ENCODE measurements around the gene GIPC1.
"Not testable (repeated sequence)": the region's sequence is repeated elsewhere in the genome, so short reads cannot be mapped to it uniquely, and the experiment has no call there.

Gene GIPC1

GRCh38 chr19:14517840-14518505, 22.0 kb upstream of the GIPC1 start, which contains the start of gene DNAJB1:
DNAJB1 (minus strand) TSS chr19:14518397; CDS start chr19:14518349, 48 bp downstream.
- peak; percentile 84 for DNase-seq

DNA sequence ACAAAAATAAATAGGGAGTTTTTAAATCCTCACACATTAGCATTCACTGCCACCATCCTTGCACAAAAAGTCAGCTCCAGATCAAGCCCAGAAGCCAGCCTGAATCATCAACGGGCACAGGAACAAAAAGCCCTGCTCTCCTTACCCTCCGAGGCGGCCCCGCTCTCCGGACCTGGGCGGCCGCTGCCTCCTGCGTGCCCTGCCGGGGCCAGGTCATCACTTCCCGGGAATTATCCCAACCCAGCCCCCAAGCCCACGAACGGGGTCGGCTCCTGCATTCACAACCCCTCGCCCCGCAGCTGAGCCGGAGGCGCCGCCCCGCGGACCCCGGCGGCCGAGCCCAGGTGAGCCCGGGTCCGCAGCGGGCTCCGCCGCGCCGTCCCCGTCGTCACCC, 21.5 kb upstream of the GIPC1 start:
- no peak for DNase-seq

GRCh38 chr19:14516746-14517438, 21.0 kb upstream of the GIPC1 start:
- peak; percentile 33 for DNase-seq

DNA sequence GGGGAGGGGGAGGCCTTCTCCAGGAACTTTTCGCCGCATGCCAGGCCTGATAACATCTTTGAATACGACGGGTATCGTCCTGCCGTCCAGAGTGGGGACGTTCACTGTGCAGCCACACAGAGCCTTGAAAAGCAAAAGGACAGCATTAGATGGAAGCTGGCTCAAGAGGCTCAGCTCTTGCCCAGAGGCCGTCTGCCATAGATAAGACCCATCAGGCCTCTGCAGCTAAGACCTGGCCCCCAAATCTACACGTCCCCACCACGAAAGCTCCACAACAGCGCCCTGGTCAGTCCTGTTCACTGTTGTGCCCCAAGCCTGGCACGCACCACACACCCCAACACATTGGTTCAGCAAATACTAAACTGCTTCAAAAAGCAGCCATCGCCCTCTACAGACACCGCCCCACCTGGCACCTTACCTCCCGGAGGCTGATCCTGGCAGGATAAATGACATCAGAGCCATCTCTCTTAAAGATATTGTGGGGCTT, 20.2 kb upstream of the GIPC1 start:
- no peak for DNase-seq

- DNase-seq: no peak
Measured at GRCh38 chr19:14515501-14516047, 19.6 kb upstream of the GIPC1 start.

GRCh38 chr19:14514215-14514863, 18.4 kb upstream of the GIPC1 start:
- DNase-seq: no peak

DNA sequence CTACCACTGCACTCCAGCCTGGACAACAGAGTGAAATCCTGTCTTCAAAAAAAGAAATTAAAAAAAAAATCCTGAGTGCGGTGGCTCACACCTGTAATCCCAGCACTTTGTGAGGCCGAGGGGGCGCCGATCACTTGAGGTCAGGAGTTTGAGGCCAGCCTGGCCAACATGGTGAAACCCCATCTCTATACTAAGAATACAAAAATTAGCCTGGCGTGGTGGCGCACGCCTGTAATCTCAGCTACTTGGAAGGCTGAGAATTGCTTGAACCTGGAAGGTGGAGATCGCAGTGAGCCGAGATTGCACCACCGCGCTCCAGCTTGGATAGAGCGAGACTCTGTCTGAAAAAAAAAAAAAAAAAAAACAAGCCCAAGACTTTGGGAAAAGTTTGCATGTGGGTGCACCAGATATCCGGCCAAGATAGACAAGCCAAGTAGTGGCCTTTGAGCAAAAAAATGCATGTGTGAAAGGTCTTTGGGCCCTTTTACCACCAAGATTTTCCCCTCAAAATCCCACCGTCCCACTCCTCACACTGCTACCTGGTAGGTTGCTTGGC, 16.6 kb upstream of the GIPC1 start:
- DNase-seq: no peak

- no peak for DNase-seq
Measured at GRCh38 chr19:14511229-14511593, 15.3 kb upstream of the GIPC1 start.

GRCh38 chr19:14510311-14511228, 14.6 kb upstream of the GIPC1 start:
- peak; percentile 70 for DNase-seq

DNA sequence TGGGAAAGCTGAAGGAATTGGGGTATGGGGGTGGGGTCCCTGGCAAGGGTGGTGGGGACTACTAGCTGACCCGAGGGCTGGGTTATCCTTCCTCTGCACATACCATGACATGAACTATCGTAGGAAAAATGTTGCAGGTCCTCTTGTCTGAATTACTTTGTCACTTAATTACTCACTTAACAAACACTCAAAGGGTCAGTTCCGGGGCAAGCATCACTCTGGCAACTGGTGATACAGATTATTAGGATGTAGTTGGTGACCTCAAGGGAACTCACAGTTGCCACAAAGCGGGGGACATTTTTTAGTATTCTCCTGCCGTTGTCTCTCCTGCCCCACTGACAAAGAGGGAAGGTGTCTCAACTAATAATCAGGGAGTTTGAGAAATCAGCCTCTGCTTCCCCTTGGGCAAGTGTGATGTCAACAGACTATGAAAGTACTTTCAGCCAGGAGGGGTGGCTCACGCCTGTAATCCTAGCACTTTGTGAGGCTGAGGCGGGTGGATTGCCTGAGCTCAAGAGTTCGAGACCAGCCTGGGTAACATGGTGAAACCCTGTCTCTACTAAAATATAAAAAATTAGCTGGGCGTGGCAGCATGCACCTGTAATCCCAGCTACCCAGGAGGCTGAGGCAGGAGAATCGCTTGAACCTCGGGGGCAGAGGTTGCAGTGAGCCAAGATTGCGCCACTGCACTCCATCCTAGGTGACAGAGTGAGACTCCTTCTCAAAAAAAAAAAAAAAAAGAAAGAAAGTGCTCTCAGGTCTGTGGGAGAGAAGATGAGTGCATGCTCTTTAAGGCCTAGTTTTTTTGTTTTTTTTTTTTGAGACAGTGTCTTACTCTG, 12.0 kb upstream of the GIPC1 start:
- DNase-seq: no peak

- peak; percentile 58 for DNase-seq
Measured at GRCh38 chr19:14505488-14506239, 9.7 kb upstream of the GIPC1 start.

- not testable (repeated sequence) for DNase-seq
Measured at GRCh38 chr19:14504575-14504974, 8.6 kb upstream of the GIPC1 start.

- no peak for DNase-seq
Measured at GRCh38 chr19:14503285-14503684, 7.4 kb upstream of the GIPC1 start.

- no peak for DNase-seq
Measured at GRCh38 chr19:14502334-14503092, 6.6 kb upstream of the GIPC1 start.

DNA sequence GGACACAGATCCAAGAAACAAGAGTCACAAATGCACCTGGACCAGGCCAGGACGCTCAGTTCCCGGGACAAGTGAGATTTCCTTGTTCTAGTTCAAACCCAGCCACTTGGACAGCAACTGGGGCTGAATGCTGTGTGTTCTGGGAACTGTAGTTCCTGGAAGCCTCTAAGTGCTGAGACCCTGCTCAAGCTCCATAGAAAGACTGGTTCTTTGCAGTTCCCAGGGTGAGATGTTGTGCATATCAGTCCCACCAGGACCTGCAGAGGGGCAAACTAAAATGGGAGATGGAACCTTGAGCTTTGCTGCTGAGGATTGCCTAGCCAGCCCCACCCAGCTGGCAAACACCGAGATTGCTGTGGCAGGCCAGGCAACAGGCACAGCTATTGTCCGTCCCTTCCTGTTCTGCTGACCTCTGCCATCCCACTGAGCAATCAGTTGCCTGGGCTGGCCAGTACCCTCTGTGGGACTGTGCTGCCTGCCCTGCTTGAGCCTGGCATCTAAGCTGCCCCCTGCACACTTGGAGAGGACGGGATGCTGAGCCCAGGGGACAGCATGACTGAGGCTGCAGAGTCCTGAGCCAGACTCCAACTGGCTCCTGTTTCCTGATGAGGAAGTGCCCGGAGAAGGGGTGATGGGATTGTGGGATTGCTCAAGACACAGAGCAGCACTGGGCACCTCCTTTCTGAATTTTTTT, 1.4 kb upstream of the GIPC1 start:
- DNase-seq: no peak

DNA sequence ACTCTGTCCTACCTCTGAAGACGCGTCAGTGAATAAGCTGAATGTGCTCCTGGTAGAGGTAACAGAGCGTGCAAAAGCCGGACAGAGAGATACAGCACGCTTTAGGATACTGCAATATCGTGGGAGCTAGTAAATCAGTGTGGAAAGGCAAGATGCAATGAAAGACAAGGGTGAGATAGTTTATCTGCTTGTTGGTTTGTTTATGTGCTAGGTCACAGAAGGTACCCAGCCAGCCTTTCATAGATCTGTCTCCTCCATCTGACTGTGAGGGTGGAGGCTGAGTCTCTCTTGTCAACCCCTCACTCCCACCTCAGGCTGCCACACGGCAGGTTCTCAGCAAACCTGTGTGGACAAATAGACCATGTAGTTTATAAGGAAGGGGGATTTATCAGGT, 904 bp upstream of the GIPC1 start:
- no peak for DNase-seq

DNA sequence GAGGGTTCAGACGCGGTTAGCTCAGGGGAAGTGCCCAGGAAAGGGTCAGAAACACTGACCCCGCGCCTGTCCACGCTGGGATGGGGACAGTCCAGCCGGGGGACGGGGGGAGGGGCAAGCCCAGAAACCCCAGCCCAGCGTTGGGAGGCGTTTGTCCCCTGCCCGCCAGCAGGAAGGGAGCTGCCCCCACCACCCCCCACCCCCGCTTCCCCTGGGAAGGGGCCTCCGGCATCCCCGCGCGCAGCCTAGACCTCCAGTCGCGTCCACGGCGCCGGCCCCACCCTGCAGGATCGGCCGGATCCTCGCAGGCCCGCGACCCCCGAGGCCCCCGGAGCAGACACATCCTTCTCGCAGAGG, 277 bp downstream of the GIPC1 start:
- DNase-seq: no peak

DNA sequence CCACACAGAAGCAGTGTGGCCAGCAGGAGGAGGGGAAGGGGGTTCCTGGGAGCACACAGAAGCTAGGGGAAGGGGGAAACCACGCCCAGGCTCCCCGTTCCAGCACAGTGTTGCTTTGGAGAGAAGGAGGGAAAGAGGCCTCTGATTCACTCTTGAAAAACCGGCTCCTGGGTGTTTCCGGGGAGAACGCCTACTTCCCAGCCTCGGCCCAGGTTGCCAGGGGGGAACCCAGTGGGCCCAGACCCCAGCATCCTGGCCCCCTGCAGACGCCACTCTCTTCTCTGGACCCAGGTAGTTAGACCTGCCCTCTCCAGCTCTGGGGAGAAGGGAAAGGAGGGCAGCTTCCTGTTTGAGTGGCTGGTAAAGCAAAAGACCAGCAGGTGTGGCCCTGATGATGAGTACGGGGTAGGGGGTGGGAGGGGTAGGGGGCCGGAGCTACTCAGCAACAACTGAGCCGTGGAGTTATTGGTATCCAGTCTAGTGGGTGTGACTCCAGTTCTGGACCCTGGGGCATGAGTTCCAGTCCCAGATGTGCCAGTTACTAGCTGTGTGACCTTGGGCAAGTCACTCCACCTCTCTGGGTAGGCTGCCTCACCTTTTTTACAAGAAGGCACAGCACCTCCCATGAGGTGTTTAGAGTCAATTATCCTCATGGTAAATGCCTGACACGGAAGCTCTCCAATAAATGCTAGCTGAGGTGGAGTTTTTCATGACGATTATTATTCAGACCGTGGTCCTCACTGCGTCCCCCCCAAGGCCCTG, 836 bp downstream of the GIPC1 start:
- DNase-seq: no peak
